ENCODE measurements around the gene CSK. TPM values are rescaled to one million over a fixed set of nuclear protein-coding genes. Genes with fewer than 3 reads are reported as not detected.

CSK gene
- total RNA-seq, 4 donors from 2014 or later = 4.9 to 41.6 (median 26.4) TPM

DNA sequence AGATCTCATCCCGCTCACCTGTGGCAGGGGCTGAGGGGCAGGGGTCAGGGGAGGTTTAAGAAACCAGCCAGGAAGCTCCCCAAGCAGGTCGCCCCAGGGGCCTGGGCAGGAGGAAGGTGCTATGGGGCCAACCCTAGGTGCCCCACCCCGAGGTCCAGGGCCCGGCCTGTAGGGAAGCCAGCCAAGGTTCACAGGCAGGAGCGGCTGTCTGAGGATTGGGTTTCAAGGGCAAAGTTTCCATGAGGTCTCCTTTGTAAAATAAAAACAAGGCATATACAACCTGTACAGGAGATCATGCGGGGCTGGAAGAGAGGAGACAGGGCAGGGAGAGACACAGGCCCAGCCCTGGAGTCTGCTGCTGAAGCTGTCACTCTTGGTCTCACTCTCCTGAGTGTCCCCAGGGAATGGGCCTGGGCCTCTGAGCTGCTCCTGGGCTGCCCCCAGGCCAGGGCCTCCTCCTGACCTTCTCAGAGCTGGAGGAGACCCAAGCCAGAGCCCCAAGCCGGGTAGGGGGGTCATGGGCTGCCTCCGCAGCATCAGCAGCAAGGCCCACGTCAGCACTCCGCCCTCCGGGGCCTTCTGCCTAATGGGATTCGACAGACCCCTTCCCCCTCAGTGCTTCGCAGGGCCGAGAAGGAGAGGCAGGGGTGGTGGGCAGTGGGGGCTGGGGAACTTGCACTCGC lies 50.1 kb downstream of the CSK start:
- intact Hi-C loops (cut with DNase I; ENCODE audit: low total_unique reads) = no loop called here
- Histone ChIP-seq H3K4me3 (no peak overlapping the region), H3K27ac (no peak overlapping the region), H3K27me3 (no peaks in the 10 kb centered on the region), H3K4me1 (no peaks in the 10 kb centered on the region), H3K36me3 (no peaks in the 10 kb centered on the region), H3K9me3 (no peaks in the 10 kb centered on the region)
- no peak for DNase-seq
- no peak for TF ChIP-seq POLR2A (IDR thresholded peaks at IDR 0.05)
- TF ChIP-seq, protein P1, sequence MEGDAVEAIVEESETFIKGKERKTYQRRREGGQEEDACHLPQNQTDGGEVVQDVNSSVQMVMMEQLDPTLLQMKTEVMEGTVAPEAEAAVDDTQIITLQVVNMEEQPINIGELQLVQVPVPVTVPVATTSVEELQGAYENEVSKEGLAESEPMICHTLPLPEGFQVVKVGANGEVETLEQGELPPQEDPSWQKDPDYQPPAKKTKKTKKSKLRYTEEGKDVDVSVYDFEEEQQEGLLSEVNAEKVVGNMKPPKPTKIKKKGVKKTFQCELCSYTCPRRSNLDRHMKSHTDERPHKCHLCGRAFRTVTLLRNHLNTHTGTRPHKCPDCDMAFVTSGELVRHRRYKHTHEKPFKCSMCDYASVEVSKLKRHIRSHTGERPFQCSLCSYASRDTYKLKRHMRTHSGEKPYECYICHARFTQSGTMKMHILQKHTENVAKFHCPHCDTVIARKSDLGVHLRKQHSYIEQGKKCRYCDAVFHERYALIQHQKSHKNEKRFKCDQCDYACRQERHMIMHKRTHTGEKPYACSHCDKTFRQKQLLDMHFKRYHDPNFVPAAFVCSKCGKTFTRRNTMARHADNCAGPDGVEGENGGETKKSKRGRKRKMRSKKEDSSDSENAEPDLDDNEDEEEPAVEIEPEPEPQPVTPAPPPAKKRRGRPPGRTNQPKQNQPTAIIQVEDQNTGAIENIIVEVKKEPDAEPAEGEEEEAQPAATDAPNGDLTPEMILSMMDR (IDR thresholded peaks at IDR 0.05) = no peak

DNA sequence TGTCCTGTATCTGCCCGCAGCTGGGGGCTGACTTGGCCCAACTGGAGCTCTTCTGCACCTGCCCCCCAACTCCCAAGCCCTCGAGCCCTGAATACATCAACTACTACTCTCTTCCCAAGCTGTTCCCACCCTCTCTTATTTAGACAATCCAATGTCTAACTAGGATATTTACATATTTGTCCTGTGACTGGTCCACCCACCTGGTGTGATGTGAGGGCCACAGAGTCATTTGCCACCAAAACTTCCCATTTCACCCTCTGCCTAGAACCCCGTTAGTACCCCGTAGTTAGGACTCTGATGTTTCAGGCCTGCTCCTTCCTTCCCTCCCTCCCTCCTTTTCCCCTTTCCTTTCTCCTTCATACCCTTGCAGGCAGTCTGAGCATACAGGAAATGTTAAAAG lies 50.9 kb downstream of the CSK start:
- Histone ChIP-seq H3K27me3 (no peaks in the 10 kb centered on the region), H3K27ac (no peak overlapping the region), H3K4me1 (no peaks in the 10 kb centered on the region), H3K36me3 (no peaks in the 10 kb centered on the region), H3K4me3 (no peak overlapping the region), H3K9me3 (no peaks in the 10 kb centered on the region)
- no peak for DNase-seq
- intact Hi-C loops (cut with DNase I; ENCODE audit: low total_unique reads) = no loop called here
- TF ChIP-seq, protein P1 (IDR thresholded peaks at IDR 0.05) = no peak
- no peak for TF ChIP-seq POLR2A (IDR thresholded peaks at IDR 0.05)

DNA sequence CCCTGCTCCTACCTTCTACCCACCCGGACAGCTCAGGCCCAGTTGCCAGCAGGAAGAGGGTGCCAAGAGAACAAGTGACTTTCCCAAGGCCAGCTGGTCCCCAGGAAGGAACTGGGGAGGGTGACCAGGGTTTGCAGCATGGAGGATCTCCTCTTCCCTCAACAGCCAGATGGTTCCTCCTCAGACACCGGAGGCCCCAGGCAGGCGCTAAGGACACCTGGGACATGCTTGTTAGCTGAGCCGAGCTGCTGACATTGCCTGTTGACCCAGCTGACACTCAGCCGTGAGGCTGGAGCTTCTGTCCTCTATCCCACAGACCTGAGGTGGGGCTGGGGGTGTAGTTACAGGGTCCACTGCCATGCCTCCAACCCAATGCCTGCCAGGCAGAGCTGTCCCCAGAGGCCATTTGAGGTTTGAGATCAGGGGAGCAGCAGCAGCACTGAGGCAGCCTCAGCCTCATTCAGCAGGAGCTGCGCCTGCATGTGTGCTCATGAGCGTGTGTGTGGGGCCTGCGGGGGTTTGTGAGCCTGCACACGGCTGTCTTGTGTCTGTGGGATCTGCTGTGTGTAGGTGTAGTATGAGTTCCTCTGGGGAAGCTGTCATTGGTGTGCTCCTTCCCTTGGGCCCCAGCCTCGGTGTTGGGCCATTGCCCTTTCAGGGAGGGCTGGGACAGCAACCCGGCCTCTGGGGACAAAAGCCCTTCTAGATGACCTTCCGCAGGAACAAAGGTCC lies 51.7 kb downstream of the CSK start:
- H3K36me3 ChIP-seq = no peaks in the 10 kb centered on the region
- no peak for TF ChIP-seq POLR2A (IDR thresholded peaks at IDR 0.05)
- TF ChIP-seq, protein P1 (IDR thresholded peaks at IDR 0.05) = no peak
- no peaks in the 10 kb centered on the region for H3K9me3 ChIP-seq
- no peak for DNase-seq
- no peak overlapping the region for H3K27ac ChIP-seq
- no peaks in the 10 kb centered on the region for H3K4me1 ChIP-seq
- no peak overlapping the region for H3K4me3 ChIP-seq
- intact Hi-C loops (cut with DNase I; ENCODE audit: low total_unique reads) = no loop called here
- H3K27me3 ChIP-seq = no peaks in the 10 kb centered on the region

DNA sequence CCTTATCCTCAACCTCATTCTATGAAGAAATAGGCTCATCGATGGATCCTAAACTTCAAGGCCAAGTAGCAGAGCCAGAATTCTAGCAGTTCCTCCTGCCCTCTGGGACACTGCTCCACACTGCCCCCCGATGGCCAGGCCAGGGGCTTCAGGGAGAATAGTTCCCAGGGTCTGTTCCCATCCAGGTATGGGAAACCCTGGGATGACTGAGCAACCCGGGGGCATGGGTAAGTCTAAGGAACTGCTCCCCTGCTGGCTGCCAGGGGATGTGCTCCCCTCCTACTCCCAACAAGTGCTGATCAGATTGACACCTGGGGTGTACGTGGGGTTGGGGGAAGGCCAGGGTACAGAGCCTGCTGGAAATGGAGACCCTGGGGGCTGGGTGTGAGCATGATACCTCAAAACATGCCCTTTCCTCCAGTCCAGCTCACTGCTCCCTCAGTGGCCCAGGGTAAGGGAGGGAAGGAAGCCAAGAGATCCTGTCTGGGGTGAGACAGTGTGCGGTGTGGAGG lies 53.5 kb downstream of the CSK start:
- intact Hi-C loops (cut with DNase I; ENCODE audit: low total_unique reads) = no loop called here
- no peak for DNase-seq

More for the DNA sequence above, 53.5 kb downstream of the CSK start:
- H3K4me1 ChIP-seq = no peaks in the 10 kb centered on the region
- TF ChIP-seq, protein P1 (IDR thresholded peaks at IDR 0.05) = peak in 2 of 4 experiments; percentile 33 to 42
- TF ChIP-seq POLR2A (IDR thresholded peaks at IDR 0.05) = no peak
- no peaks in the 10 kb centered on the region for H3K27me3 ChIP-seq
- H3K36me3 ChIP-seq = no peaks in the 10 kb centered on the region
- no peak overlapping the region for H3K27ac ChIP-seq
- H3K9me3 ChIP-seq = no peaks in the 10 kb centered on the region
- no peak overlapping the region for H3K4me3 ChIP-seq
